T-helper 22 cell (primary cell): ENCODE measurements around the gene HOMER2.
"Not testable (repeated sequence)": the region's sequence is repeated elsewhere in the genome, so short reads cannot be mapped to it uniquely, and the experiment has no call there.

Source experiments
- DNase-seq: peaks from one replicate; pipeline ENCODE4 v3.0.0-alpha.2; 2020; ENCODE audit warnings: low read depth

HOMER2 gene

DNA sequence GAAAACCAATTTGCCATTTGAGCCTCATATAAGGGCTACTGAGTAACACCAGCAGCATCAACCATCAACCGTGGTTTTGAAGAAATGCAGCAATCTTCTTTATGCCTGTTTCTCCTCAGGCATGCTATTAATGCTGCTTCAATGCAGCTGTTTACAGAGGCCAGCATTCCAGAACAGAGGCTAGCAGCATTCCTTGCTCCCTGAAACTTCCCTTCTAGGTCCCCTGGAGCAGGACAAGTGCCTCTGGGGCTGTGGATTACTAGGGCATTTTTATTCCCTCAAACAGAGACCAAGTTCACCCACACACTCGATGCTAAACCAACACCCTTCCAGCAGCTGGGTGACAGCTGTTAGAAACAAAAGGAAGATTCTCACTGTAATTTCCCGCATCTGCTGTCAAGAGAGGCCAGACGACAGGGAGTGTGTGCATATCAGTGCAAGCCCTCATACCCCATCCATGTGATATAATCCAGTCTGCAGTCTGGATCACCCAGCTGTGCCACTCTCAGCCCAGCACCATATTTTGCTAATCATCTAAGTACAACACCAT is 57.5 kb downstream of the HOMER2 start:
- no peak for DNase-seq

DNA sequence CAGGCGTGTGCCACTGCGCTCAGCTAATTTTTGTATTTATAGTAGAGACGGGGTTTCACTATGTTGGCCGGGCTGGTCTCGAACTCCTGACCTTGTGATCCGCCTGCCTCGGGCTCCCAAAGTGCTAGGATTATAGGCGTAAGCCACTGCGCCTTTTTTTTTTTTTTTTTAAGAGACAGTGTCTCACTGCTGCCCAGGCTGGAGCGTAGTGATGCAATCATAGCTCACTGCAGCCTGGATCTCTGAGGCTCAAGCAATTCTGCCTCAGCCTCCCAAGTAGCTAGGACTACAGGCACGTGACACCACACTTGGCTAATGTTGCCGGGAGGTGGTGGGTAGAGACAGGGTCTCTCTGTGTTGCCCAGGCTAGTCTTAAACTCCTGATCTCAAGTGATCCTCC is 59.0 kb downstream of the HOMER2 start:
- DNase-seq = not testable (repeated sequence)

DNA sequence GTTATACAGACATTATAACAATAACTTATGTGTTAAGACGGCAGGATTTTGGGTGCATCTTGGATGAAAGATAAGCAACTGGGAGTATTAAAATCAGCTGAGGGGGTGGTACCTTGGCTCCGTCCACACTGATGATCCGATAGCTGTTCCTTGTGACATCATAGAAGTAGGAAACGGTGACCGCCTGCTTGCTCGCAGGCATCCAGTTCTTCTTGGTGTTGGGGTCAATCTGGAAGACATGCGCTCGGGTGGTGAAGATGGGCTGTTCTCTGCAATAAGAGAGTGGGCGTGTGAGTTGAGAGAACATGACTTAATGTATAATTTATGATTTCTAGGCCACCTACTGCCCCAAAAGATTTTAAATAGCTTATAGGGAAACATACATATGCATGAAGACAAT is 59.9 kb downstream of the HOMER2 start:
- DNase-seq = no peak

DNA sequence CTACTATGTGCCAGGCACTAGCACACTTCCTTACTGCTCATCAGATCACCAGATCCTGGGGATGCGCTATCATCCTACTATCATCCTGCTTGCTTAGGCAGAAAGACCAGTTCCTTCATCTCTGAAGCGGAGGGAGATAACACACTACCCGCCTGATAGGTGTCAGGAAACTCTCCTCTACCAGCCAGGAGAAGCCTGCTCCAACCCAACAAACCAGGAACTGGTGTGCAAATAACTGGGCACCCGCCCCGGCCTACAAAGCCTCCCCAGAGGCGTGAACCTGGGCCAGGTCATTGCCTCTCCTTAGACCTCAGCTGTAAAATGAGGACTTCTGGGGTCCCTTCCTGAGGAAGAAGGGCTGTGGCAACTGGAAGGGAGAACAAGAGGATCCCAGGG is 61.5 kb downstream of the HOMER2 start:
- no peak for DNase-seq

DNA sequence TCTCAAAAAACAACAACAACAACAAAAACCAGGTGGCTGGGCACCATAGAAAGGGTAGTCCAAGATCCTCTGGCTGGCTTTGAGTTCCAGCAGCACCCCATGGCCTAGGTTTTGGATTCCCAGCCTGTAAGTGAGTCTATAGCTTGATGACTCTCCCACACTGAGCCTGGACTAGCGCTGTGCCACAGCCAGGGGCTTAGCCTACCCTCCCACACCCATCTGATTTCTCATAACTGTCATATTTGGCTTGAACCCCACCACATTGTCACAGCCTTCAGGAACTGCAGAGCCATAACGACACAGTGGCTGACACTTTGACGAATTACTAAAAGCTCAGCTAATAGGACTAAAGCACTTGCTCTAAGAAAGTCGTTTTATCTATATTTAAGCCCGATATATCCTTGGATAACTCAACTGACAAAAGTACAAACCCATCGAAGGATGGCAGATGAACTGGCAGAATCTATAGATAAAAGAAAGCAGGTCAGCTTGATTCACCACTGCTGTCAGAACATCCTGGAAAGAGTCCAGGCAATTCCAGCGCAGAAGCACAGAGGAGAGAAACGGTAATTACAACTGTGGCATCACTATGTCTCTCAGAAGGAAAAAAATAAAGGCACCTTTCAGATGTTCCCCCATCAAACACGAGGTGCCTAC is 62.1 kb downstream of the HOMER2 start:
- DNase-seq = no peak

DNA sequence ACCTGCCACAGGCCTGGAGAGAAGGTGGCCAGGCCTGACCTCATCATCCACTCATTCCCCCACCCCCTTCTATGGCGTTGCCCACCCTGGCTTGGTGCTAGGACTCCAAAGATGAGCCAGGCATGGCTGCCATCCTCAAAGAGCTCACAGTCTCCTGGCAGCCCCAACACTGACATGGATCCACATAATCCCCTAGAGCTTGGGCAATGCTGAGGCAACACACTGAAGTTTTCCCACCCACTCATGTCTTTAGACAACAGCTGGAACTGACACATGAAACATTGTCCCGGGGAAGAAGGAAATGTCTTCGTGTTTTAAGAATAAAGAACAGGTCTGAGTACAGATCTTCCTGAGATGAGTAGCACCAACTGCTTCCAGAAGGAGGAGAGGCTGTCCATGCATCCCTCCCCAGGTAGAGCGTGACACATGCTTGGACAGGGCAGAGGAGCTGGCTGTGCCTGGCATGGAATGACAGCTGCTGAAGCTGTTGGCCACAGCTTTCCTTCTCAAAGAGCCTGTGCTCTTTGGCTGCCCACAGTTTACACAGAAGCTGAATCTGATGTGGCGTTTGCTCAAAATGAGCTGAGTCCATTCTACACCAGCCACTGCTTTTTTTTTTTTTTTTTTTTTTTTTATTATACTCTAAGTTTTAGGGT is 70.1 kb downstream of the HOMER2 start:
- DNase-seq = no peak

DNA sequence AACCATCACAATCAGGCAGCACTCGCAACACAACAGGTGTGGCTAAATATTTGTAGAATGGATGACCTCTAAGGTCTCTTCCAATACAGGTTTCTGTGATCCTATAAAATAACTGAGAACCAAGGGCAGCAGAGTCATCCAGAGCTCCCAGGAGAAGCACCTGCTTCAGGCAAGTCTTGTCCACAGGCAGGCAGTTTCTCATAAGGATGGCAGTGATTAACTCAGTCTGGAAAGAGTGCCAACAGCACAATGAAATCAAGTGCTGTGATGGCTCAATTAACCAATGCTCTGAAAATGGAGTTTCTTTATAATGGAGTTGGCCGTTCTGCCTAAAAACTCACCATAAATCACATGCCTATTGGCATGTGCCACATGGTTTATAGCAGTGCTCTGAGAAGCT is 70.8 kb downstream of the HOMER2 start:
- DNase-seq = no peak

DNA sequence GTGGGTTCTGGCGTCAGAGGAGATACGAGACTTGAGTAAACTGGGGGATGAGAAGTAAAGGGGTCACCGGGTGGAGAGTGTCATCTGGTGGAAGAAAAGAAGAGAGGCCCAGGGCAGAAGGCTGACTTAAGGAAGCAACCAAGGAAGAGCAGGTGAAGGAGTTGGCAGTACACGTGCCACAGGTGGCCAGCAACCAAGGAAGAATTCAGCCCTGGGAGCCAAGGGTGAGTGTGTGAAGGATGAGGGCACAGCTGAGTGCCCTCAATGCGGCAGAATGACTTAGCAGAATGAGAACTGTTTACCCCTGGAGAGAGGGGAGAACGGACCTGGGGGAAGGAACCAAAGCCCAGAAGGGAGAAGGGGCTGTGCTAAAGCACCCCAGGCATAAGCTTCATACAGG is 71.8 kb downstream of the HOMER2 start:
- DNase-seq = no peak

DNA sequence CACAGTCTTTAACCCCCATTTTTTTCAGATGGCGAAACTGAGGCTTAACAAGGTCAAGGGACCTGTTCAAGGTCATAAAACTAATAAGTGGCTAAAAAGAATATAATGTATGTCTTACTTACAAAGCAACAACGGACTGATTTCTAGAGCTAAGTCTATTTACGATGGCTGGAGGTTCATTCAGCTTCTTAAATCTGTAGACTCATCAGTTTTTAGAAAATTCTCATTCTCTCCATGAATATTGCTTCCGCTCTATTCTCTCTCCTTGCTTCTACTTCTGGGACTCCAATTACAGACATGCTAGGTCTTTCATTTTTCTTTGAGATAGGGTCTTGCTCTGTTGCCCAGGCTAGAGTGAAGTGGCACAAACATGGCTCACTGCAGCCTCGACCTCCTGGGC is 74.2 kb downstream of the HOMER2 start:
- no peak for DNase-seq

DNA sequence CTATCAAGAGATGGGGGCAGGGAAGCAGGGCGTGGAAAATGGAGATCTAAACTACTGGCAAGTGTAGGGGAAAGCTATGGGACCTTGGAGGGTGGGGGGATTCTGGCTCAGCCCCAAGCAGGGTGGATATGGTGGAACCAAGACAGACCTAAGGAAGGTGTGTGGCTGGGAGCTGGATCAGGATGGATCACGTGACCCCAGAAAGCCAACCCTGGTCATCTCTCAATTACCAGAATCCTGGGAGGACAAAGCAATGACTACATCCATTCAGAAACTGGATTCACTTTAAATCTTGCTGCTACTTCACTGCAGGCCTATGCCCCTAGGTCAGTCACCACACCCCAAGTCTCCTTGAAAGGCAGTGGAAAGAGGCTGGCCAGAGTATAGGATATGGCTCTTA is 74.7 kb downstream of the HOMER2 start:
- DNase-seq = no peak

DNA sequence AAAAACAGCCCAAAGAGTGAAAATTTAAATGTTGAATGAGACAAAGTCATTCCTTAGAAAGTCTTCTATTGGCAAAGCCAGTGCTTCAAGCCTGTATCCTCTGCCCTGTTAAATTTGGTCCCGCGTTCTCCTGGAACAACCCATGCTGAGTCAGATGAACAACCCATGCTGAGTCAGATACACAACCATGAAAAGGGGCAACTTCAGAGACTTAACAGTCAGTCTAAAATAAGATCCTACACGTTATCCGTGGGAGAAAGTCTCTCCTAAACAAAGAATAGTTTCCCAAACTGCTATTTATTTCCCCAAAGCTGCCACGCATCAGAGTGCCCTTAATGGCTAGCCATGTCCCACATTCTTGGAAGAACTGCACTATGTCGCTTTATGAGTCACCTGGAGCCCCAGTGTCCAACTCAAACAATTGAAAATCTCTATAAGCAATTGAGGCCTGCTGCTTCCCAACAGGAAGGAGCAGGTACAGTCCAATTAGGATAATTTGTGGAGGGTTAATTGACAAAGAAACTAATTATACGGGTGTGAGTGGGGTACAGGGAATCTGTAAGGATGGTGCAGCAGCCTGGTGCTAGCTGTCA is 77.0 kb downstream of the HOMER2 start:
- DNase-seq = no peak

DNA sequence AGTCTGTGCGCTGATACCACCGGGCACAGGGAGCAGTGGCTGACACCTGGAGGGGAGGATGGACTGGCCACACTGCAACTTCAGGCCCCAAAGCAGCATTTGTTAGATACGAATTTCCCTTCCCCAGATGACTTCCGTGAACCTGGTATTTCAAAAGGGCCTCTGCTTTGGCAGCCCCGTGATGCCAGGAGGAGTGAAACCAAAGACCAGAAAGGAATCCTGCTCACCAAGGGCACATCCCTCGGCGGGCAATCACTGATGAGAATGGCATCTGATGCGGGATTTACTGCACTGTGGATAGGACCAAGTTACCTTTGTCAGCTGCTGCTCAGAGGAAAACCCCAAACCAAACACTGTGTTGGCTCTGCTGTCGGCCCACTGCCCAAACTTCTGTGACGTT is 77.6 kb downstream of the HOMER2 start:
- DNase-seq = no peak

DNA sequence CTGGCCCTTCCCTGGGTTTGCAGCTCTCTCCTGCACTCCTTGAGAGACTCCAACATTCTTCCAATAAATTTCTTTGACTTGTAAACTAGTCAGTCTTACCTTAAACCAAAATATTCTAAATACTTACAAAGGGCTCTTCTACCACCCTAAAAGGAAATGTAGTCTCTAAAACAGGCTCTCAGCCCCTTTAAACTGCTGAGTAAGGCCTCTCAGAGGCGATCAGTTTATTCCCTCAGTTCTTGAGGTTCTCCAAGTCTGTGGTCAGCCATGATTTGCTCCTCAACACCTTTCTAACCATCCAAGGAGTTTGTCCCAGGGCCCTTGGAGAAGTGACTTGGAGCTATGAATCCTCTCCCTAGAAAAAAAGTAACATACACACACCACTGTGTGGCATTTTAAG is 78.3 kb downstream of the HOMER2 start:
- no peak for DNase-seq

DNA sequence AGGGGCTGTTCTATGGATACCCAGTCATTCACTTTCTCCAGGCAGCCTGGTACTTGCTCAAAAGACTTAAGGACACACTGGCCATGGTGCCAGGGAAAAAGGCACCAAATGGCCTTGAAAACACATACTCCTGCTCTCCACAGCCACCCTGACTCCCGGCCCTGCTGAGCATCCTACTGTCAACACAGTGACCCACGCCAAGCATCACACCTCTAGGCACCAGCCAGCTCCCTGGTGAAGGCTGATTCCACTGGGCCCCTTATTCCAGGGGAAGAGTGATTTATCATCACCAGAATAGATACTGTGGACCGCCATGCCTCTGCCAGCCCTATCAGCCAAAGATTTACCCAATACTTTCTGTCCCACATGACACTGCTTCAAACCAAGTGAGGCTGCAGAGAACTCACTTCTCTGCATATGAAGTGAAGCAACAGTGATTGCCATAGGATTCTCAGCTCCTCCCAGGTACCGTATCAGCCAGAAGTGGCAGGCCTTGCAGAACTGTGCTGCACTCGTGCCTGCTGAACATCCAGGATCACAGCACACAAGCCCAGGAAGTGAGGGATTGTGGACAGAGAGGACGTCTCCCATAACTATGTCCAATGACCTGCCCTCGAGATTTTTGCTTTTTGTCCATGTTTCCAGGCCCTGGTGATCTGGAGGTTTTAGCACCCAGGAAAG is 79.4 kb downstream of the HOMER2 start:
- no peak for DNase-seq

DNA sequence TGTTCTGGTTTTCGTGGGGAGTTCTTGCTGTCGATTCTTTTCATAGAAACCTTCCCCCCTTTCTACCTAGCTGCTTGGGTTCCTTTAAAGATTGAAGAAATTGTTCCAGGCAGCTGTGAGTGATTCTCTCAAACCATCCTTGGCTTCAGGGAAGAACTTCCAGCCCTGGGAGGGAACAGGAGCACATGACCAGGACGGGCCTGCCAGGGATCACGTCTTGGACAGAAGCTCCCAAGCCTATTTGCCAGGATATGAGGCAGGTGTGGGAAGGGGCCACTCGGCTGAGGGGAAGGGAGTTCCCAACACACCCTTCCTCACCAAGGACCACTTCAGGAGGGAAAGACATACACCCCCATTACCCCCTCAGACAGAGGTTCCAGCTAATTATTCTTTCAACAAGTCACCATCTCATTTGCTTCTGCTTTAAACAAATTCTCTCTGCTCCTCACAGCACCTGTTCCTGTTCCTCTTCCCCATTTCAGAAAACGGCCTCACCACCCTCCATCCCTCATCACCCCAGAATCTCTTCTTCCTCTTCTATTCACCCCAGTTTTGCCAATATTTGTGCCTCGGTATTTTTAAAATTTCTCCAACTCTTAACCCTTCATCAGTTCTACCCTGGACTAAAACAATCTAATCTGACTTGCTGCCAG is 80.6 kb downstream of the HOMER2 start:
- DNase-seq = no peak

DNA sequence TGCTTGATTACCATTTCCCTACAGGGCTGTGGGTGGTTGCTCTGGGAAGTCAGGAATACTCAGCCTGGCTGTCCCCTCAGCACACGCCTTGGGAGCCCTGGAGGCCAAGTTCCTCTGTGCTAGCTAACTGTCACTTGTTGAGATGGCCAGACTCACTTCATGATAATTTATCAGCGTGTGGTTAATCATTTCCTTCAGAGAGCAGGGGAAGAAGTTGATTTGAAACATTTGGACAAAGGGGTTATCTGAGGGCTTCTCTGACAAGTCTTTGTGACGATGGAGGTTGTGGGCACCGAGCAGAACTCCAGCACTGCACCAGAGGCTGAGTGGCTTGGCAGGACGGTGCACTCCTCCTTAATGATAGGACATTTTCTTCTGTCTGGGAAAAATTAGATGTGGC is 81.2 kb downstream of the HOMER2 start:
- no peak for DNase-seq

DNA sequence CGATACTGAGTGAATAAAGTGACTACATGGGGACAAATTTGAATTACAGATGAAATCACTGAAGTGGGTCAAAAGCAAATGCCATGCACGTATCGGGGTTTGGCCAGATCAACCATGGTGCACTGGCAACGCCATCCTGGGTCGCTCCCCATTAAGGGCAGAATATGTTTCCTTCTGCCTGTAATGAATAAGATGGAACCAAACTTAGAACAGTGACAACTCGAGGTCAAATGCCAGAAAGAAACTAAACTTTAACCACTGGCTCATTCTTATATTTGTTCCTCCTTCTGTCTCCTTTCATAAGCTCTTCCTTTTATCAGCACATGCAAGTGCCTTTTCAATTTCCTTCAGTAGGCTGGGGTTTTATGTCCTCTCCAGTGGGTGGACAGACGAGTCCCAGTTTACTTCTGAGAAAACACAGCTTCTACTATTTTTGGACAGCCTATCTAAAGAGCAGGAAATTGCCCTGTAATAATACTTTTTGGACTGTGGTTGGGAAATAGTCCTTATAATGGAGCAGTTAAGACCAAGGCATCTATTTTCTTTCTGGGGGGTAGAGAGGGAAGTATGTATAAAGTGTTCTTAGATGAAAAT is 81.7 kb downstream of the HOMER2 start:
- no peak for DNase-seq

DNA sequence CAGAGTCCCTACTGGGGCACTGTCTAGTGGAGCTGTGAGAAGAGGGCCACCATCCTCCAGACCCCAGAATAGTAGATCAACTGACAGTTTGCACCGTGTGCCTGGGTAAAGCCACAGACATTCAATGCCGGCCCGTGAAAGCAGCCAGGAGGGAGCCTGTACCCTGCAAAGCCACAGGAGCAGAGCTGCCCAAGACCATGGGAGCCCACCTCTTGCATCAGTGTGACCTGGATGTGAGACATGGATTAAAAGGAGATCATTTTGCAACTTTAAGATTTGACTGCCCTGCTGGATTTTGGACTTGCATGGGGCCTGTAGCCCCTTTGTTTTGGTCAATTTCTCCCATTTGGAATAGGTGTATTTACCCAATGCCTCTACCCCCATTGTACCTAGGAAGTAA is 86.5 kb downstream of the HOMER2 start:
- not testable (repeated sequence) for DNase-seq

DNA sequence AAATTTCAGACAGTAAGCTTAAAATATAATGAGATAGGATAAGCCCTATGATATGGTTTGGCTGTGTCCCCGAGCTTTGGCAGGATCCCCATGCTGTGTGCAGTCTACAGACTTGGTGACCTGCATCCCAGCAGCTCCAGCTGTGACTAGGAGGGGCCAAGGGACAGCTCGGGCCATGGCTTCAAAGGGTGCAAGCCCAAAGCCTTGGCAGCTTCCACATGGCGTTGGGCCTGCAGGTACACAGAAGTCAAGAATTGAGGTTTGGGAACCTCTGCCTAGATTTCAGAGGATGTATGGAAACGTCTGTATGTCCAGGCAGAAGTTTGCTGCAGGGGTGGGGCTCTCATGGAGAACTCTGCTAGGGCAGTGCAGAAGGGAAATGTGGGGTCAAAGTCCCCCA is 86.9 kb downstream of the HOMER2 start:
- DNase-seq = not testable (repeated sequence)

DNA sequence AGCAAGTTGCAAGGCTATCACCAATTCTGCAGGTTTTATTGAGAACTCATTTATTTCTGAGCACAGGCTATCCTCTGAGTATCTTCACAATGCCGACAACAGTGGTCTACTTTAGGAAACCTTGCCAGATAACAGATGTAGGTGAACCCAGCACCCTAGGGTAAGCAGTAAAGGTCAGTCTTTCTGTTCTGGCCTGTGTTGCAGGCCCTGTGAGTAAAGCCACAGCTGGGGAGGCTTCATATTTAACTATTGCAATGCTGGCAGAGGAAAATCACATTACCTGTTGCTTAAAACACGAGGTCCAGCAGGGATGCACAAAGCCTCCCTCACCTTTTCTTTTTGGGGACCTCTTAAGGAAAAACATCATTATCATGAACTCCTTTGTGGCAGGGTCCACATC is 87.6 kb downstream of the HOMER2 start:
- no peak for DNase-seq

DNA sequence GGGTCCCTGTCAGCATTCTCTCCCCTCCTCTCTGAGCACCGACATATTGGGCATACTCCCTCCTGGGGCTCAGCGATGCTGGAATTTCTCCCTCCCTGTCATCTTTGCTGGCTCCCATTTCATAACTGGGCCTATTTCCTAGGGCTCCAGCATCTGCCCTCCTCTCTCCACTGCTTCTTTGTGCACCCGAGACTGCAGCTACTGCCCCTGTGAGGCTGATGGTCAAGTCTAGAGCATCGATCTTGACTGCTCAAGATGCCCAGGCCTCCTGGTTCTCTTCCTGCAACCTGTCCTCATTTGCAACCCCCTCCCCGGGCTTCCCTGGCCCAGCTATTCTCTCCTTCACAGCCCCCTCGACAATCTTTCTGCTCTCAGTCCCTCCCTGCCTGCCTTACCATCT is 89.6 kb downstream of the HOMER2 start:
- no peak for DNase-seq

DNA sequence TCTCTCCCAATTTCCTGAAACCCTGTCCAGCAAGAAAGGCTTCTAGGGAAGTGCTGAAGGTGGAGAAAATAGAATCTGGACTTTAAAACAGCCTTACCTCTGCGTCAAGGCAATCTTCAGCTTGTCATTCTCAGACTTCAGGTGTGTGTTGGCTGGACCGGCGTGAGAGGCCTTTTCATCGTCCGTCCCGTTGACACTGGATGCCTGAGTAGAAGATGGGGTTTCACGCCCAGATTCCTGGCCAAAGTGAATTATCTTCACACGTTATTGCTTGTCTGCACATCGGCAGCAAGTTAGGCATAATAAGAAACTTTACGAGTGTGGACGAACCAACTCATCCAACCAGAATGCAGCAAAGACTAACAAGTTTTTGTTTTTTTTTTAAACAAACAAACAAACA is 93.6 kb downstream of the HOMER2 start:
- DNase-seq = no peak
